ENCODE measurements around the gene NR3C2.

DNA sequence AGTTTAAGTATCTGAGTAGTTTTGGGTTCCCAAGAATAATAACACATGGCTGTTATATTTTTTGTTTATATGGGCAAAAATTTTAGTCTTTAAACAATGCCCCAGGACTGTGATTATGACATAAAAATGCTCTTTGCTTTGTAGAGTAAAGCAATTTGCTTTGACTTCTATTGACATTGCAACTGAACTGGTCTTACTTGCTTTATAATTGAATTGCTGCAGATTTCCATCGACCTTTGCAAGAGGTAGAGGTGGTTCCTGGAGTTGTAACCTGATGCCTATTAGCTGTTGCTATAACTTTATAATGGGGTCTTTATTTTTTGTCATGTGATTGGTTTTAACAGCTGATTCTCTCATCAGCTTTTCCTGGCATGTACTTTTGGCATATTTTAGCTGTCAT, 407.4 kb downstream of the NR3C2 start:
- TF ChIP-seq, protein P1, sequence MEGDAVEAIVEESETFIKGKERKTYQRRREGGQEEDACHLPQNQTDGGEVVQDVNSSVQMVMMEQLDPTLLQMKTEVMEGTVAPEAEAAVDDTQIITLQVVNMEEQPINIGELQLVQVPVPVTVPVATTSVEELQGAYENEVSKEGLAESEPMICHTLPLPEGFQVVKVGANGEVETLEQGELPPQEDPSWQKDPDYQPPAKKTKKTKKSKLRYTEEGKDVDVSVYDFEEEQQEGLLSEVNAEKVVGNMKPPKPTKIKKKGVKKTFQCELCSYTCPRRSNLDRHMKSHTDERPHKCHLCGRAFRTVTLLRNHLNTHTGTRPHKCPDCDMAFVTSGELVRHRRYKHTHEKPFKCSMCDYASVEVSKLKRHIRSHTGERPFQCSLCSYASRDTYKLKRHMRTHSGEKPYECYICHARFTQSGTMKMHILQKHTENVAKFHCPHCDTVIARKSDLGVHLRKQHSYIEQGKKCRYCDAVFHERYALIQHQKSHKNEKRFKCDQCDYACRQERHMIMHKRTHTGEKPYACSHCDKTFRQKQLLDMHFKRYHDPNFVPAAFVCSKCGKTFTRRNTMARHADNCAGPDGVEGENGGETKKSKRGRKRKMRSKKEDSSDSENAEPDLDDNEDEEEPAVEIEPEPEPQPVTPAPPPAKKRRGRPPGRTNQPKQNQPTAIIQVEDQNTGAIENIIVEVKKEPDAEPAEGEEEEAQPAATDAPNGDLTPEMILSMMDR (IDR thresholded peaks at IDR 0.05 in 2 of 3, conservative IDR thresholded peaks at IDR 0.05 in 1 of 3; ENCODE audit: borderline replicate concordance in 1 of 3, insufficient read depth in 1 of 3, low read depth in 2 of 3, low read length in 2 of 3): no peak
- TF ChIP-seq CEBPB (IDR thresholded peaks at IDR 0.05; ENCODE audit: low read depth) (no peak), TCF7L2 (IDR thresholded peaks at IDR 0.05; ENCODE audit: borderline replicate concordance, extremely low read depth, insufficient read depth, insufficient read length) (no peak), POLR2A (IDR thresholded peaks at IDR 0.05; ENCODE audit: borderline replicate concordance, extremely low read depth, insufficient read depth, insufficient read length) (no peak)
- TF ChIP-seq, protein P2, sequence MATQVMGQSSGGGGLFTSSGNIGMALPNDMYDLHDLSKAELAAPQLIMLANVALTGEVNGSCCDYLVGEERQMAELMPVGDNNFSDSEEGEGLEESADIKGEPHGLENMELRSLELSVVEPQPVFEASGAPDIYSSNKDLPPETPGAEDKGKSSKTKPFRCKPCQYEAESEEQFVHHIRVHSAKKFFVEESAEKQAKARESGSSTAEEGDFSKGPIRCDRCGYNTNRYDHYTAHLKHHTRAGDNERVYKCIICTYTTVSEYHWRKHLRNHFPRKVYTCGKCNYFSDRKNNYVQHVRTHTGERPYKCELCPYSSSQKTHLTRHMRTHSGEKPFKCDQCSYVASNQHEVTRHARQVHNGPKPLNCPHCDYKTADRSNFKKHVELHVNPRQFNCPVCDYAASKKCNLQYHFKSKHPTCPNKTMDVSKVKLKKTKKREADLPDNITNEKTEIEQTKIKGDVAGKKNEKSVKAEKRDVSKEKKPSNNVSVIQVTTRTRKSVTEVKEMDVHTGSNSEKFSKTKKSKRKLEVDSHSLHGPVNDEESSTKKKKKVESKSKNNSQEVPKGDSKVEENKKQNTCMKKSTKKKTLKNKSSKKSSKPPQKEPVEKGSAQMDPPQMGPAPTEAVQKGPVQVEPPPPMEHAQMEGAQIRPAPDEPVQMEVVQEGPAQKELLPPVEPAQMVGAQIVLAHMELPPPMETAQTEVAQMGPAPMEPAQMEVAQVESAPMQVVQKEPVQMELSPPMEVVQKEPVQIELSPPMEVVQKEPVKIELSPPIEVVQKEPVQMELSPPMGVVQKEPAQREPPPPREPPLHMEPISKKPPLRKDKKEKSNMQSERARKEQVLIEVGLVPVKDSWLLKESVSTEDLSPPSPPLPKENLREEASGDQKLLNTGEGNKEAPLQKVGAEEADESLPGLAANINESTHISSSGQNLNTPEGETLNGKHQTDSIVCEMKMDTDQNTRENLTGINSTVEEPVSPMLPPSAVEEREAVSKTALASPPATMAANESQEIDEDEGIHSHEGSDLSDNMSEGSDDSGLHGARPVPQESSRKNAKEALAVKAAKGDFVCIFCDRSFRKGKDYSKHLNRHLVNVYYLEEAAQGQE (IDR thresholded peaks at IDR 0.05; ENCODE audit: low read depth): no peak
